GM23338 (cell line): ENCODE data around the gene DGAT2.

Source experiments
- CTCF ChIP-seq, 2 experiments: fragments of 200-600 bp in 1 of 2; sonication (generic) in 1 of 2; conservative IDR thresholded peaks; 2 replicates each; pipeline versions ENCODE4 v1.5.1 to v1.6.1; 2016 to 2017; ENCODE audit warnings: antibody characterized with exemption in 2 of 2, low read depth in 2 of 2, mild to moderate bottlenecking in 2 of 2, moderate library complexity in 1 of 2
- EZH2phosphoT487 ChIP-seq: fragments of 200-600 bp; sonication (generic); IDR thresholded peaks from one replicate; pipeline ENCODE4 v1.8.1; 2018; ENCODE audit warnings: antibody characterized with exemption; ENCODE audit not compliant: unreplicated experiment

- TF ChIP-seq EZH2phosphoT487 (no peak), CTCF (conservative IDR thresholded peaks at IDR 0.05; ENCODE audit: low read depth in 2 of 2) (no peak)
Measured at GRCh38 chr11:75784085-75784478, 15.5 kb downstream of the DGAT2 start.
